GM23338 (cell line): ENCODE results near the gene CIT.

ENCODE experiments used
- CREB1 ChIP-seq: fragments of 250-450 bp; sonication (Bioruptor Pico); IDR thresholded peaks from 2 replicates; pipeline ENCODE4 v1.5.0; 2020; ENCODE audit warnings: low read depth, mild to moderate bottlenecking, moderate library complexity
- EZH2 ChIP-seq: fragments of 200-600 bp; sonication (generic); IDR thresholded peaks from one replicate; pipeline ENCODE4 v1.8.0; 2017; ENCODE audit warnings: antibody characterized with exemption, mild to moderate bottlenecking, low read depth; ENCODE audit not compliant: unreplicated experiment
- EZH2phosphoT487 ChIP-seq: fragments of 200-600 bp; sonication (generic); IDR thresholded peaks from one replicate; pipeline ENCODE4 v1.8.1; 2018; ENCODE audit warnings: antibody characterized with exemption; ENCODE audit not compliant: unreplicated experiment
- JUNB ChIP-seq: IDR thresholded peaks from one replicate; pipeline ENCODE4 v1.6.1; 2016; ENCODE audit warnings: antibody characterized with exemption; ENCODE audit not compliant: unreplicated experiment
- NANOG ChIP-seq: IDR thresholded peaks from 2 replicates; pipeline ENCODE4 v1.6.1; 2016; ENCODE audit warnings: antibody characterized with exemption, borderline replicate concordance
- POLR2AphosphoS5 ChIP-seq: IDR thresholded peaks from 2 replicates; pipeline ENCODE4 v1.6.1; 2016; ENCODE audit warnings: antibody characterized with exemption, low read depth
- STAT1 ChIP-seq: IDR thresholded peaks from one replicate; pipeline ENCODE4 v1.6.1; 2016; ENCODE audit warnings: antibody characterized with exemption; ENCODE audit not compliant: unreplicated experiment
- ZNF114 ChIP-seq: fragments of 250-450 bp; sonication (Bioruptor Pico); IDR thresholded peaks from 2 replicates; pipeline ENCODE4 v1.5.0; 2020; ENCODE audit warnings: mild to moderate bottlenecking, moderate library complexity
- ZNF331 ChIP-seq: fragments of 250-450 bp; sonication (Bioruptor Pico); IDR thresholded peaks from 2 replicates; pipeline ENCODE4 v1.5.0; 2020; ENCODE audit warnings: low read depth, mild to moderate bottlenecking, moderate library complexity
- TF ChIP-seq, protein P1 (sequence below), 2 experiments: fragments of 200-600 bp in 1 of 2; sonication (generic) in 1 of 2; conservative IDR thresholded peaks; 2 replicates each; pipeline versions ENCODE4 v1.5.1 to v1.6.1; 2016 to 2017; ENCODE audit warnings: antibody characterized with exemption in 2 of 2, low read depth in 2 of 2, mild to moderate bottlenecking in 2 of 2, moderate library complexity in 1 of 2
- TF ChIP-seq, protein P2 (sequence below): IDR thresholded peaks from one replicate; pipeline ENCODE4 v1.6.1; 2018; ENCODE audit warnings: antibody characterized with exemption; ENCODE audit not compliant: unreplicated experiment
- TF ChIP-seq, protein P3 (sequence below): IDR thresholded peaks from 2 replicates; pipeline ENCODE4 v1.6.1; 2016; ENCODE audit warnings: antibody characterized with exemption
- TF ChIP-seq, protein P4 (sequence below): fragments of 250-450 bp; sonication (Bioruptor Pico); IDR thresholded peaks from 2 replicates; pipeline ENCODE4 v1.5.0; 2020; ENCODE audit warnings: mild to moderate bottlenecking, moderate library complexity

DNA sequence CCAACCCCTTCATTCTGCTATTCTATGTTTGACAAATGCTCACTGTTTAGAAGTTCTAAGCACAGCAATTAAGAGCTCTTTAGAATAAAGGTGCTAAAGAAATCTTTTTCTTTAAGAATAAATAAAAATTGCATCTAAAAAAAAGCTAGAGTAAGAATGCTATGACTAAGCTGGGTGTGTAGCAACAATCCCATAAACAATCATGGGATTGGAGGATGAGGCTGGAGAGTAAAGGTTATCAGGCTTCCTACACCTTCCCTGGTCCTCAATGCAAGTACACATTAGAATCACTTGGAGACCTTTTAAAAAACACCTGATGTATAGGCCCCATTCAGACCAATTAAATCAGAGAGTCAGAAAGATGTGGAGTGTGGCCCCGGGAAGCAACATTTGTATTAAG lies 88.3 kb downstream of the CIT start:
- TF ChIP-seq, protein P1, sequence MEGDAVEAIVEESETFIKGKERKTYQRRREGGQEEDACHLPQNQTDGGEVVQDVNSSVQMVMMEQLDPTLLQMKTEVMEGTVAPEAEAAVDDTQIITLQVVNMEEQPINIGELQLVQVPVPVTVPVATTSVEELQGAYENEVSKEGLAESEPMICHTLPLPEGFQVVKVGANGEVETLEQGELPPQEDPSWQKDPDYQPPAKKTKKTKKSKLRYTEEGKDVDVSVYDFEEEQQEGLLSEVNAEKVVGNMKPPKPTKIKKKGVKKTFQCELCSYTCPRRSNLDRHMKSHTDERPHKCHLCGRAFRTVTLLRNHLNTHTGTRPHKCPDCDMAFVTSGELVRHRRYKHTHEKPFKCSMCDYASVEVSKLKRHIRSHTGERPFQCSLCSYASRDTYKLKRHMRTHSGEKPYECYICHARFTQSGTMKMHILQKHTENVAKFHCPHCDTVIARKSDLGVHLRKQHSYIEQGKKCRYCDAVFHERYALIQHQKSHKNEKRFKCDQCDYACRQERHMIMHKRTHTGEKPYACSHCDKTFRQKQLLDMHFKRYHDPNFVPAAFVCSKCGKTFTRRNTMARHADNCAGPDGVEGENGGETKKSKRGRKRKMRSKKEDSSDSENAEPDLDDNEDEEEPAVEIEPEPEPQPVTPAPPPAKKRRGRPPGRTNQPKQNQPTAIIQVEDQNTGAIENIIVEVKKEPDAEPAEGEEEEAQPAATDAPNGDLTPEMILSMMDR (conservative IDR thresholded peaks at IDR 0.05; ENCODE audit: low read depth in 2 of 2): no peak
- no peak for TF ChIP-seq EZH2phosphoT487
- TF ChIP-seq POLR2AphosphoS5: no peak
- TF ChIP-seq EZH2: no peak
- TF ChIP-seq, protein P2, sequence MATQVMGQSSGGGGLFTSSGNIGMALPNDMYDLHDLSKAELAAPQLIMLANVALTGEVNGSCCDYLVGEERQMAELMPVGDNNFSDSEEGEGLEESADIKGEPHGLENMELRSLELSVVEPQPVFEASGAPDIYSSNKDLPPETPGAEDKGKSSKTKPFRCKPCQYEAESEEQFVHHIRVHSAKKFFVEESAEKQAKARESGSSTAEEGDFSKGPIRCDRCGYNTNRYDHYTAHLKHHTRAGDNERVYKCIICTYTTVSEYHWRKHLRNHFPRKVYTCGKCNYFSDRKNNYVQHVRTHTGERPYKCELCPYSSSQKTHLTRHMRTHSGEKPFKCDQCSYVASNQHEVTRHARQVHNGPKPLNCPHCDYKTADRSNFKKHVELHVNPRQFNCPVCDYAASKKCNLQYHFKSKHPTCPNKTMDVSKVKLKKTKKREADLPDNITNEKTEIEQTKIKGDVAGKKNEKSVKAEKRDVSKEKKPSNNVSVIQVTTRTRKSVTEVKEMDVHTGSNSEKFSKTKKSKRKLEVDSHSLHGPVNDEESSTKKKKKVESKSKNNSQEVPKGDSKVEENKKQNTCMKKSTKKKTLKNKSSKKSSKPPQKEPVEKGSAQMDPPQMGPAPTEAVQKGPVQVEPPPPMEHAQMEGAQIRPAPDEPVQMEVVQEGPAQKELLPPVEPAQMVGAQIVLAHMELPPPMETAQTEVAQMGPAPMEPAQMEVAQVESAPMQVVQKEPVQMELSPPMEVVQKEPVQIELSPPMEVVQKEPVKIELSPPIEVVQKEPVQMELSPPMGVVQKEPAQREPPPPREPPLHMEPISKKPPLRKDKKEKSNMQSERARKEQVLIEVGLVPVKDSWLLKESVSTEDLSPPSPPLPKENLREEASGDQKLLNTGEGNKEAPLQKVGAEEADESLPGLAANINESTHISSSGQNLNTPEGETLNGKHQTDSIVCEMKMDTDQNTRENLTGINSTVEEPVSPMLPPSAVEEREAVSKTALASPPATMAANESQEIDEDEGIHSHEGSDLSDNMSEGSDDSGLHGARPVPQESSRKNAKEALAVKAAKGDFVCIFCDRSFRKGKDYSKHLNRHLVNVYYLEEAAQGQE: no peak
- TF ChIP-seq CREB1 (CRISPR knock-in tag): no peak
- no peak for TF ChIP-seq ZNF114 (CRISPR knock-in tag)
- no peak for TF ChIP-seq JUNB
- TF ChIP-seq, protein P3, sequence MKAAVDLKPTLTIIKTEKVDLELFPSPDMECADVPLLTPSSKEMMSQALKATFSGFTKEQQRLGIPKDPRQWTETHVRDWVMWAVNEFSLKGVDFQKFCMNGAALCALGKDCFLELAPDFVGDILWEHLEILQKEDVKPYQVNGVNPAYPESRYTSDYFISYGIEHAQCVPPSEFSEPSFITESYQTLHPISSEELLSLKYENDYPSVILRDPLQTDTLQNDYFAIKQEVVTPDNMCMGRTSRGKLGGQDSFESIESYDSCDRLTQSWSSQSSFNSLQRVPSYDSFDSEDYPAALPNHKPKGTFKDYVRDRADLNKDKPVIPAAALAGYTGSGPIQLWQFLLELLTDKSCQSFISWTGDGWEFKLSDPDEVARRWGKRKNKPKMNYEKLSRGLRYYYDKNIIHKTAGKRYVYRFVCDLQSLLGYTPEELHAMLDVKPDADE: no peak
- no peak for TF ChIP-seq ZNF331 (CRISPR knock-in tag)
- TF ChIP-seq STAT1: no peak
- TF ChIP-seq, protein P4, sequence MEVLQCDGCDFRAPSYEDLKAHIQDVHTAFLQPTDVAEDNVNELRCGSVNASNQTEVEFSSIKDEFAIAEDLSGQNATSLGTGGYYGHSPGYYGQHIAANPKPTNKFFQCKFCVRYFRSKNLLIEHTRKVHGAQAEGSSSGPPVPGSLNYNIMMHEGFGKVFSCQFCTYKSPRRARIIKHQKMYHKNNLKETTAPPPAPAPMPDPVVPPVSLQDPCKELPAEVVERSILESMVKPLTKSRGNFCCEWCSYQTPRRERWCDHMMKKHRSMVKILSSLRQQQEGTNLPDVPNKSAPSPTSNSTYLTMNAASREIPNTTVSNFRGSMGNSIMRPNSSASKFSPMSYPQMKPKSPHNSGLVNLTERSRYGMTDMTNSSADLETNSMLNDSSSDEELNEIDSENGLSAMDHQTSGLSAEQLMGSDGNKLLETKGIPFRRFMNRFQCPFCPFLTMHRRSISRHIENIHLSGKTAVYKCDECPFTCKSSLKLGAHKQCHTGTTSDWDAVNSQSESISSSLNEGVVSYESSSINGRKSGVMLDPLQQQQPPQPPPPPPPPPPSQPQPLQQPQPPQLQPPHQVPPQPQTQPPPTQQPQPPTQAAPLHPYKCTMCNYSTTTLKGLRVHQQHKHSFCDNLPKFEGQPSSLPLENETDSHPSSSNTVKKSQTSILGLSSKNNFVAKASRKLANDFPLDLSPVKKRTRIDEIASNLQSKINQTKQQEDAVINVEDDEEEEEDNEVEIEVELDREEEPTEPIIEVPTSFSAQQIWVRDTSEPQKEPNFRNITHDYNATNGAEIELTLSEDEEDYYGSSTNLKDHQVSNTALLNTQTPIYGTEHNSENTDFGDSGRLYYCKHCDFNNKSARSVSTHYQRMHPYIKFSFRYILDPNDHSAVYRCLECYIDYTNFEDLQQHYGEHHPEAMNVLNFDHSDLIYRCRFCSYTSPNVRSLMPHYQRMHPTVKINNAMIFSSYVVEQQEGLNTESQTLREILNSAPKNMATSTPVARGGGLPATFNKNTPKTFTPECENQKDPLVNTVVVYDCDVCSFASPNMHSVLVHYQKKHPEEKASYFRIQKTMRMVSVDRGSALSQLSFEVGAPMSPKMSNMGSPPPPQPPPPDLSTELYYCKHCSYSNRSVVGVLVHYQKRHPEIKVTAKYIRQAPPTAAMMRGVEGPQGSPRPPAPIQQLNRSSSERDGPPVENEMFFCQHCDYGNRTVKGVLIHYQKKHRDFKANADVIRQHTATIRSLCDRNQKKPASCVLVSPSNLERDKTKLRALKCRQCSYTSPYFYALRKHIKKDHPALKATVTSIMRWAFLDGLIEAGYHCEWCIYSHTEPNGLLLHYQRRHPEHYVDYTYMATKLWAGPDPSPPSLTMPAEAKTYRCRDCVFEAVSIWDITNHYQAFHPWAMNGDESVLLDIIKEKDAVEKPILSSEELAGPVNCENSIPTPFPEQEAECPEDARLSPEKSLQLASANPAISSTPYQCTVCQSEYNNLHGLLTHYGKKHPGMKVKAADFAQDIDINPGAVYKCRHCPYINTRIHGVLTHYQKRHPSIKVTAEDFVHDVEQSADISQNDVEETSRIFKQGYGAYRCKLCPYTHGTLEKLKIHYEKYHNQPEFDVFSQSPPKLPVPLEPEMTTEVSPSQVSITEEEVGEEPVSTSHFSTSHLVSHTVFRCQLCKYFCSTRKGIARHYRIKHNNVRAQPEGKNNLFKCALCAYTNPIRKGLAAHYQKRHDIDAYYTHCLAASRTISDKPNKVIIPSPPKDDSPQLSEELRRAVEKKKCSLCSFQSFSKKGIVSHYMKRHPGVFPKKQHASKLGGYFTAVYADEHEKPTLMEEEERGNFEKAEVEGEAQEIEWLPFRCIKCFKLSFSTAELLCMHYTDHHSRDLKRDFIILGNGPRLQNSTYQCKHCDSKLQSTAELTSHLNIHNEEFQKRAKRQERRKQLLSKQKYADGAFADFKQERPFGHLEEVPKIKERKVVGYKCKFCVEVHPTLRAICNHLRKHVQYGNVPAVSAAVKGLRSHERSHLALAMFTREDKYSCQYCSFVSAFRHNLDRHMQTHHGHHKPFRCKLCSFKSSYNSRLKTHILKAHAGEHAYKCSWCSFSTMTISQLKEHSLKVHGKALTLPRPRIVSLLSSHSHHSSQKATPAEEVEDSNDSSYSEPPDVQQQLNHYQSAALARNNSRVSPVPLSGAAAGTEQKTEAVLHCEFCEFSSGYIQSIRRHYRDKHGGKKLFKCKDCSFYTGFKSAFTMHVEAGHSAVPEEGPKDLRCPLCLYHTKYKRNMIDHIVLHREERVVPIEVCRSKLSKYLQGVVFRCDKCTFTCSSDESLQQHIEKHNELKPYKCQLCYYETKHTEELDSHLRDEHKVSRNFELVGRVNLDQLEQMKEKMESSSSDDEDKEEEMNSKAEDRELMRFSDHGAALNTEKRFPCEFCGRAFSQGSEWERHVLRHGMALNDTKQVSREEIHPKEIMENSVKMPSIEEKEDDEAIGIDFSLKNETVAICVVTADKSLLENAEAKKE (CRISPR knock-in tag): no peak
- TF ChIP-seq NANOG: no peak
